NCI-H2029 (cell line): ENCODE data around the gene SEPTIN10.

Experiments used
- DNase-seq: peaks from one replicate; lab custom pipeline; 2025; lab: John Stamatoyannopoulos, UW

SEPTIN10 gene

DNA sequence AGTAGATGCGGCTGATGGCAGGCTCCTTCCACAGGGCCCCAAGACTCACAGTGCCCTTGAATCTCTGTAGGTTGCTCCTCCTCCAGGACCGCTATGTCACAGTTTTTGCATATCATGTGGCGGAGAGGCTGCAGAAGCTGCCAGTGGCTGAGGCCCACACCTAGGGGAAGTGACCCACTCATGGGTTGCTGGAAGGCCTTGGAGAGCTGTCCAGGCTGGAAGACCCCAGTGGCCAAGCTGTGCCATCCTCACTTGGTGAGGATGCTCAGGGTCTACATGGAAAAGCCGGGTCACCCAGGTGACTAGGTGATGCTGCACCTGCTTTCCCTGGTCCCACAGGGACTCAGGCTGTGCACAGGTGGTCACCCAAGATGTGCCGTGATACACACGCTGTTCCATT lies 90.6 kb downstream of the SEPTIN10 start:
- no peak for DNase-seq

DNA sequence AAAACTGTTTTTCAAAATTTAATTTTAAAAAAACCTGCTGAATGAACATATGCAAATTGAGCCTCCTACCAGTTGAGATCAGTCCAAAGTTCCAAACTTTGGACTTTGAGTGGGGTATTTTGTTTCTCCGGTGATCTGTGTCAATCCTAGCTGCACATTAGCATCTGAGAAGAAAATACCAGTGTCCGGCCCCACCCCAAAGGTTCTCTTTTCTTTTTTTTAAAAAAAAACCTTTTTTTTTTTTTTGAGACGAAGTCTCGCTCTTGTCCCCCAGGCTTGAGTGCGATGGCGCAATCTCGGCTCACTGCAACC lies 91.7 kb downstream of the SEPTIN10 start:
- DNase-seq: no peak

DNA sequence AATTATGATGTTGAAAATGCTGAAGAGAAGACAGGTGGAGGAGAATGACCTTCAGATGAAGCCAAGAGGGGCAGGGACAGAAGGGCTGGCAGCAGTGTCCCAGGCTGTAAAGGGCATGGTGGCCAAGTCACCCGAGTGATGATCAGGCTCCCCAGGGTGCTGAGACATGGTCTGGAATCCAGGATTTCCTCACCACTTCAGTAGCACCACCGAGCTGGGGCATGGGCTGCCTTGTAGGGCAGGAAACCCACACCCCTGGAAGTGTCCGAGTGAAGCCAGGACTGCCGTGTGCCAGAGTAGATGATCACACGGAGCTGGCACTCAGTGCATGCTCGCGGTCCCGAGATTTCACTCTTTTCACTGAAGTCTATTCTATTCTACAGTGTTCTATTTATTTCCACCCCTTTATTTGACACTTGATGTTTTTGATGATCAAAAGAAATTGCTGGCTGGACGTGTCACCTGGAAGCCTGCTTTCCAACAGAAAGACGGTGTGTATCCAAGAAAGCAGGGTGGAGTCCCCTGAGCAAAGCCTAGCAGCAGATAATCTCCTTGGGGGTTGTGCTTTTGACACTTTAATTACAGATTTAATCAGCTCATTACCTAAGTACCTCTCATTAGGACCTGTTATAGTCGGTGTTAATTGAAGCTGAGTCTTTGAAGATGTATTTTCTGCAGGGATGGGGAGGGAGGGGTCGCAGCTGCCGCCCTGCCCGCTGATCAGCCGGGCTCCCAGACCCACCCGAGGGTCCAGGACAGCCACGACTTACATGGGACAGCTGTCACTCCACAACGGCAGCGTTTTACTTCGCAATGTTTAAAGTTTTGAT lies 92.3 kb downstream of the SEPTIN10 start:
- no peak for DNase-seq

GRCh38 chr2:109519513-109519912 lies 94.3 kb downstream of the SEPTIN10 start:
- DNase-seq: no peak

DNA sequence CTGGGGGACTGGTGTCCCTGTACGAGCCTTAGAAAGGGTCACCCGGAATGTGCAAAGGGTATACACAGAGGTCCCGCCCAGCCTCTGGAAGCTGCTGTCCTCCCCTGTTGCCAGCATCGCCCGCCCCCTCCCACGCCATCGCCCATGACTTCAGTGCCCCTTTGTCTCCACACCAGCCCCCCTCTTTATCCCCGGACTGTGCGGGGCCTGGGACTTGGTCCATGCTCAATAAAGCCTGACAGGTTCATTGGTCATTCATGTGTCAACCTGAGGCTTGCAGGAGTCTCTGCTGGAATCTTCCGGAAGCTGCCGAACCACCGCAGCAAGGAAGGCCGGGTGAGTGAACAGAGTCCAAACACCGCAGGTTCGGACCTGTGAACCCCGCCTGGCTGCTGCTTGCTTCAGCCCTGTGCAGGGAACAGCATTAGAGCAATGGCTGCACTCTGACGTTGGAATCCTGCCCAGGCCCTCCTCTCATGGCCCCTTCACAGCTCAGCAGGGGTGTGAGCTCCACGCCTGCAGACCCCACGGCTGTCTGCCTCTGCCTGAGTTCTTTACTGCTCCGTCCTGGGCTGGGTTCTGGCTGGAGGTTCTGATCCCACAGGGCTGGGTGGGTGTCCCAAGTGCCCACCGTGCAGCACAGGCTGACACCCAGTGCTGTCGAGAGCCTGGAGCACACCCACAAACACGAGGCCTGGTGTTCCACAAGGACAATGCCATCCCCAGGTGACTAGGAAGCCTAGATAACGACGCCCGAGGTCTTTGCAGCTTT lies 96.5 kb downstream of the SEPTIN10 start:
- DNase-seq: no peak

- no peak for DNase-seq
Measured at GRCh38 chr2:109516445-109517117, 97.2 kb downstream of the SEPTIN10 start.

- no peak for DNase-seq
Measured at GRCh38 chr2:109514857-109515256, 98.9 kb downstream of the SEPTIN10 start.

DNA sequence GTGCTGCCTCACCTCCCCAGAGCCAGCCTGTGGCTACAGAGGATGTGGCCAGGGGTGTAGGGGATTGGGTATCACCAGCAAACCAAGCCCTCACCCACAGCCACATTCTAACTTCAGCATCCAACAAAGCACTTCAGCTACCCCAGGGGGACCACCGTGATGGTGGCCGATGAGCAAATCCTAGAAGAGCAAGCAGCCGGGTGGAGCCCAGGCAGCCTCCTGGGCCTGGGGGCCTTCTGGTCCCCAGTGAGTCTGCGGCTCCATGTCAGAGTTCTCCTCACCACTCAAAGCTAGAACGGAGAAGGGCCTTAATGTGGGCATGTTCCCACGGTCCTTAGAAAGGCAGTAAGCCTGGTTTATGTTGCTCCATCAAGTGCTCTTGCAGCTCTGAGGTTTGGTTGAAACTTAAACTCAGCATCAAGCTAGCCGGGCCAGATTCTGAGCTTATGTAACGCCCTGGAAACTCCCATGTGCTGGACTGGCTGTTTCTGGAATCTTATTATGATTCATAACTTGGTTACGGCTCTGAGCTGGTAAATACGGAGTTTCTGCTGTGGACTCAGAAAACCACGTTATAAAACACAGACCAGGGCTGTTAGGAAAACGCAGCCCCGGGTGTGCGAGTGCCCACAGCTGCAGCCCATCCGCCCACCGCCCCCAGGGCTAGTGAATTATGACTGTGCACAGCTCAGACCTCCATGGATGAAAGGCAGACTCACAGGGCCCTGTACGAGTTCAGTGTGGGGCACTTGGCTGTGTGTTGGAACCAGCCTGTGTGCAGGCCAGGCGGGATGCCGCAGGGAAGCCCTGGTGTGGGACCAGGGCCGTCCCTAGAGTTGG lies 99.8 kb downstream of the SEPTIN10 start:
- DNase-seq: no peak

DNA sequence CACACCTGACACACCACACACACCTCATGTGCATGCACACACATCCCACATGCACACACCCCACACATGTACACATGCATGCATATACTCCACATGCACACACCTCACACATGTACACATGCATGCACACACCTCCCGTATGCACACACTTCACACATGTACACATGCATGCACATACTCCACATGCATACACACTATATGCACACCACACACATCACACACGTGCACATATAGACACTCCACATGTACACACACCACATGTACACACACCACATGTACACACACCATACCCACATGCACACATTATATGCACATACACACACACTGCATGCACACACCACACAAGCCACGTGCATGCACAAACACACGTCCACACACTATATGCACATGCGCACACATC lies 100.5 kb downstream of the SEPTIN10 start:
- no peak for DNase-seq

- no peak for DNase-seq
Measured at GRCh38 chr2:109512076-109512475, 101.7 kb downstream of the SEPTIN10 start.

GRCh38 chr2:109511168-109511567 lies 102.6 kb downstream of the SEPTIN10 start:
- no peak for DNase-seq

GRCh38 chr2:109510136-109511028 lies 103.4 kb downstream of the SEPTIN10 start:
- DNase-seq: peak; percentile 68

DNA sequence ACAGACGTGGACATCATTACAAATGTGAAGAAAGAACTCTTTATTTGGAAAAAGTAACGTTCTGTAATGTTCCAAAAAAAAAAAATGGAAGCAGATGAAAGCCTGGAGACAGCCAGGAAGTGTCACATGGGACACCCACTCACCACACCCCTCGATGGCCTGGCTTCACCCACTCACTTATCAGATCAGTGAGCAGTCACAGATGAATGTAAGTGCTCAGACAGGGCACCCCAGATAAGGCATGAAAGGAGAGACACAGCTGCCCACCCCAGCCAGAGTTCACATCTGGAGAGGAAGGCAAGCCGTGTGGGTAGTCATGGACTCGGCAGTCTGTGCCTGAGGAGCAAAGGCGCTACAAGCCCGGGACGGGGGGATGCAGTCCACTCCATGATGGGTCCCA lies 105.2 kb downstream of the SEPTIN10 start:
- DNase-seq: no peak

DNA sequence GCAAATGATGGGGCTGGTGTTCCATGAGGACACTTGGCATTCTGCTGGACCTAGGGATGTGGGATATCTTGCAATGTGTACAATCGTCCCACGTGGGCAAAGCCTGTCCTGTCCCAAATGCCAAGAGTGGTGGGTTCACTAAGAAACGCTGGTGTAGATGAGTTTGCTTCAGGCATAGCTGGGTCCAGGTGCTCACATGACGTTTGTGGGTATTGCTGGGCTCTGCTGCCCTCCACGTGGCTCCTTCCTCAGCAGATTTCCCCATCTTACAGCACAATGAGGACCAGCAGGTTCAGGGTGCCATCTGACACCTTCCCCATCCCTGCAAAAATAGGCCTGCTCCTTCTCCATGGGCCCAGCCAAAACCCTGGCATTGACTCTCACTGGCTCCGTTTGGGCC lies 105.9 kb downstream of the SEPTIN10 start:
- no peak for DNase-seq

GRCh38 chr2:109507217-109507616 lies 106.5 kb downstream of the SEPTIN10 start:
- no peak for DNase-seq

DNA sequence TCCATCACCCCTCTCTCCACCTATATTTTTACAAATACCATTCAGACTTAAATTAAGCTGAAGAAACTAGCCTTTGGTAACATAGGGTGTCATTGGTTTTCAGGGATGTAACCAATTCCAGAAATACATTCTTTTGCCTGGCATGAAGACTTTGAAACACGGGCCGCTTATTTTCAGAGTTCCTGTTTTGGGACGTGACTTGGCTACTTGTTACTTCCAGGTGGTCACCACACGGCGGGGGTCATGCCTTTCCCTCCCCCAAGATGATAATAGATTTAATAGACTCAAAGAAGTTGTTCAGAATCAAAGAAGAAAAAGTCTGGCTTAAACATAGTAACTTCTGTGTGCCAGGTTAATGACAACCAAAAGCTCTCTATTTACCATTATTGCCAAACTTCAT lies 110.6 kb downstream of the SEPTIN10 start:
- DNase-seq: no peak

DNA sequence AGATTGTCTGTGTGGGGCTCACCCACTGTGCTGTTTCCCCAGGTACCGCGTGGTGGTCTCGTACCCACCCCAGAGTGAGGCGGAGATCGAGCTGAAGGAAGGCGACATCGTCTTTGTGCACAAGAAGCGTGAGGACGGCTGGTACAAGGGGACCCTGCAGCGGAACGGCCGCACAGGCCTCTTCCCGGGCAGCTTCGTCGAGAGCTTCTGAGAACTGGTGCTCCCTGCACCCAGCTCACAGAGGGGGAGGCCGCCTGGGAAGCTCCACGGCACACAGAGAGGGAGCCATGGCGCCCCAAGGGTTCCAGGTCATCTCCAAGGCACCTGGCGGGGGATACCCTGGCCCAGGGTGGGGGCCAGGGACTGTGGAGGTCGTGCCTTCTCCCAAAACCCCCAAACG lies 112.3 kb downstream of the SEPTIN10 start:
- no peak for DNase-seq

DNA sequence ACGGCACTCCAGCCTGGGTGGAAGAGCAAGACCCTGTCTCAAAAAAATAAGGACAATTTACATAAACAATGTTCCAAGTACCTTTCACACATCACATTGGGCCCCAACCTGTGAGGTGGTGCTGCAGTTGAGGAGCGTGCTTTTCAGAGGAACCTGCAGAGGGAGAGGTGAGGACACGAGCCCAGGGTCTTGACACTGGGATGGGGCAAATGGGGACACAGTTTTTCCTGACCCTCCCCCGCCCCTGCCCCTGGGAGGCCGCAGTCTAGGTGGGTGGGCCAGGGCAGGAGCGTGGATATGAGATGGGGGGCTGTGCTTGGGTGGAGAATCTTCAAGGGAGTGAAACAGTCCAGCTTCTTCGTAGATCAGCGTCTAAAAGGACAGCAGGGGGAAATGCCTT lies 112.9 kb downstream of the SEPTIN10 start:
- no peak for DNase-seq

- DNase-seq: no peak
Measured at GRCh38 chr2:109499566-109499965, 114.2 kb downstream of the SEPTIN10 start.

GRCh38 chr2:109498906-109499305 lies 114.9 kb downstream of the SEPTIN10 start:
- no peak for DNase-seq
